ENCODE results near the gene GLIPR1L2. TPM values are rescaled to one million over a fixed set of nuclear protein-coding genes. Genes with fewer than 3 reads are reported as not detected.

The GLIPR1L2 gene
- total RNA-seq, 4 donors from 2014 or later, result 0.17 to 4.5 (median 1.0) TPM

GRCh38 chr12:75477137-75477536, 86.2 kb downstream of the GLIPR1L2 start:
- H3K27ac ChIP-seq (replicated peaks in 1 of 4), result no peak overlapping the region
- no peaks in the 10 kb centered on the region for H3K27me3 ChIP-seq
- H3K36me3 ChIP-seq, result no peaks in the 10 kb centered on the region
- peaks cover 0 to 16% (median 14%) of the 10 kb centered on the region in 4 donors for H3K4me1 ChIP-seq
- H3K4me3 ChIP-seq, result no peak overlapping the region
- no peak for DNase-seq (ENCODE audit: extremely low spot score)
- TF ChIP-seq, protein P1, sequence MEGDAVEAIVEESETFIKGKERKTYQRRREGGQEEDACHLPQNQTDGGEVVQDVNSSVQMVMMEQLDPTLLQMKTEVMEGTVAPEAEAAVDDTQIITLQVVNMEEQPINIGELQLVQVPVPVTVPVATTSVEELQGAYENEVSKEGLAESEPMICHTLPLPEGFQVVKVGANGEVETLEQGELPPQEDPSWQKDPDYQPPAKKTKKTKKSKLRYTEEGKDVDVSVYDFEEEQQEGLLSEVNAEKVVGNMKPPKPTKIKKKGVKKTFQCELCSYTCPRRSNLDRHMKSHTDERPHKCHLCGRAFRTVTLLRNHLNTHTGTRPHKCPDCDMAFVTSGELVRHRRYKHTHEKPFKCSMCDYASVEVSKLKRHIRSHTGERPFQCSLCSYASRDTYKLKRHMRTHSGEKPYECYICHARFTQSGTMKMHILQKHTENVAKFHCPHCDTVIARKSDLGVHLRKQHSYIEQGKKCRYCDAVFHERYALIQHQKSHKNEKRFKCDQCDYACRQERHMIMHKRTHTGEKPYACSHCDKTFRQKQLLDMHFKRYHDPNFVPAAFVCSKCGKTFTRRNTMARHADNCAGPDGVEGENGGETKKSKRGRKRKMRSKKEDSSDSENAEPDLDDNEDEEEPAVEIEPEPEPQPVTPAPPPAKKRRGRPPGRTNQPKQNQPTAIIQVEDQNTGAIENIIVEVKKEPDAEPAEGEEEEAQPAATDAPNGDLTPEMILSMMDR (IDR thresholded peaks at IDR 0.05), result no peak
- TF ChIP-seq POLR2AphosphoS5 (IDR thresholded peaks at IDR 0.05), result no peak
- TF ChIP-seq EP300 (IDR thresholded peaks at IDR 0.05), result no peak
- TF ChIP-seq POLR2A (IDR thresholded peaks at IDR 0.05; ENCODE audit: low read depth), result no peak
- H3K9me3 ChIP-seq, result no peaks in the 10 kb centered on the region
- 80% methylated on average over 2 of the region's 2 CpGs for WGBS
- intact Hi-C loops (cut with DNase I), result no loop called here

DNA sequence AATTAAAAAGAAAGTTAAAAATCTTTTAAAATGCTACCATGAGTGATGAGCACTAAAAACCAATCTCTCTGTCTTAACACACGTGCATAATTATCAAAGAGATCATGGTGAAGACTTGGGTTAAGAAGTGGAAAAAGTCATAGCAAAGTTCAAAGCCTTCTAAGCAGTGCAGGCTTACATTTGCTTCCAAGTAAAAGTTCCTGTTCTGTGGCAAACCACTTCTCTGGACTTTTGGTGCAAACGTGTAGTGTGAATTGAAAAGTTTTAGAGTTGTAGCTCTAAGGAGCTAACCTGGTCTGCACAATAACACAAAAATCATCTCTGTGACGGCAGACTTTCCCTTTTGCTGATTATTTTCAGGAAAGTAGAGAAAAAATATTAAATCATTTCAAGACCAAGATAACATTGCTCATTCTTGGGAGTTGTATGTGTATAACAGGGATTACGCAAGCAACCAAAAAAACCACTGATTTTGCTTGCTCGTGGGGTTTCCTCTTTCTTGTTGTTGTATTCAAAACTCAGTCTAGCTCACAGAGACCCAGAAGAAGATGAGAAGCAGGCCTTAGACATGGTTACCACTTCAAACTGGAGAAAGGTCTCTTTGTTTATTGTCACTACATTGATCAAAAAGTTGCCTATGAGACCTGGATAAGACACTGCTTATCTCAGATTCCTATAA, 87.4 kb downstream of the GLIPR1L2 start:
- Histone ChIP-seq H3K36me3 (no peaks in the 10 kb centered on the region), H3K4me3 (no peak overlapping the region), H3K4me1 (peaks cover 0 to 27% (median 22%) of the 10 kb centered on the region in 4 donors), H3K27ac (replicated peaks in 1 of 4) (no peak overlapping the region), H3K27me3 (no peaks in the 10 kb centered on the region), H3K9me3 (no peaks in the 10 kb centered on the region)
- TF ChIP-seq POLR2A (IDR thresholded peaks at IDR 0.05; ENCODE audit: low read depth), result no peak
- TF ChIP-seq POLR2AphosphoS5 (IDR thresholded peaks at IDR 0.05), result no peak
- TF ChIP-seq, protein P1 (IDR thresholded peaks at IDR 0.05), result no peak
- TF ChIP-seq EP300 (IDR thresholded peaks at IDR 0.05), result no peak
- WGBS, result 67% methylated on average over 5 of the region's 5 CpGs
- no peak for DNase-seq (ENCODE audit: extremely low spot score)
- intact Hi-C loops (cut with DNase I), result no loop called here

DNA sequence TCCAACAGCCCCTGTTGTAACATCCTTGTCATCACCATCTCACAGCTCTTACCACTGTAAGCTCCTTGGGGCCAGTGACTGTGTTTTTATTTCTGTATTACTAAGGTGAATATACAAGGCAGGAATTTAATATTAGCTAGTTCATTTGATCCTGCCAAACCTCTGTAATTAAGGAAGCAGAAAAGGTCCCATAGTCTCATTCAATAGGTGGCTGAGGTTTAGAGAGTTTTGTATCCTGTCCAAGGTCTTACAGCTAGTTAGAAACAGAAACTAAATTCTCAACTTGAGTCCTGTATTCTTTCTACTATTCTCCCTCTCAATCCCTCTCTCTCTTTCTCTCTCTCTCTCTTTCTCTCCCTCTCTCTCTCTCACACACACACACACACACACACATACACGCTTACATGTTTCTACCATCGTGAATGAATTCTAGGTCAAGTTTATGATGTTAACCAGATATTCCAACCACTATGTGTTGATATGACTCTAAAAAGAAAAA, 89.1 kb downstream of the GLIPR1L2 start:
- peaks cover 0 to 45% (median 38%) of the 10 kb centered on the region in 4 donors for H3K4me1 ChIP-seq
- no peaks in the 10 kb centered on the region for H3K9me3 ChIP-seq
- no peak for DNase-seq (ENCODE audit: extremely low spot score)
- H3K4me3 ChIP-seq, result peak overlapping the region; percentile 44 to 66 (median 59)
- H3K27ac ChIP-seq (replicated peaks in 1 of 4), result peak overlapping the region; percentile 77 to 84 (median 80)
- TF ChIP-seq POLR2AphosphoS5 (IDR thresholded peaks at IDR 0.05) (no peak), EP300 (IDR thresholded peaks at IDR 0.05) (no peak), POLR2A (IDR thresholded peaks at IDR 0.05; ENCODE audit: low read depth) (no peak)
- TF ChIP-seq, protein P1 (IDR thresholded peaks at IDR 0.05), result no peak
- no peaks in the 10 kb centered on the region for H3K27me3 ChIP-seq
- WGBS, result 15% methylated on average over 2 of the region's 2 CpGs
- H3K36me3 ChIP-seq, result no peaks in the 10 kb centered on the region
- intact Hi-C loops (cut with DNase I), result loop anchor here (5.0 kb wide), 2 partner anchors 88 to 148 kb away; partner anchors contain the start of genes CAPS2, GLIPR1L1 and GLIPR1L2

DNA sequence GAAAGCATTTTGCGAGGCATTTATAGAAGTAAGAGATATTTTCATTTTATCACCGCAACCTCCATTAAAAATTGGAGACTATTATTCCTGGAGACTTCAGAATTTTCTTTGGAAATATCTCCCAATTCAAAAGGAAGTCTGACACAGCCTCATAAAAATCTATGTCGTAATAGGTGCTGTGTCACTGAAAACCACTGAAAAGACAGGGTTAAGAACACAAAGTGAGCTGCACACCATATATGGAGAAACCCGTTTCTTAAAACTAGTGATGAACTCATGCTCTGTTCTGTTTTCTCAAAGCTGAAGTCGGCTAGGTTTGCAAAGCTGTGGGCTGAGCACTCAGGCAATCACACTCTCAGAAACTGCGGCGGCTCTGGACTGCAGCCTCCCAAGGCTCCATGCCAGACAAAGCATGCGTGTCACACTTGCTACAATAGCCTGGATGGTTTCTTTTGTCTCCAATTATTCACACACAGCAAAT, 89.6 kb downstream of the GLIPR1L2 start, which contains the start of gene GLIPR1:
GLIPR1 (plus strand) TSS at position 287 of the 481 bp plus-strand sequence; CDS start at position 413, 126 bp downstream.
- Histone ChIP-seq H3K4me3 (peak within 1 kb of the TSS; percentile 44 to 66 (median 59)), H3K27me3 (no peaks in the 10 kb centered on the region), H3K9me3 (no peaks in the 10 kb centered on the region), H3K4me1 (peaks cover 0 to 48% (median 39%) of the 10 kb centered on the region in 4 donors), H3K36me3 (no peaks in the 10 kb centered on the region), H3K27ac (replicated peaks in 1 of 4) (peak within 1 kb of the TSS; percentile 77 to 84 (median 80))
- peak; percentile 54 for TF ChIP-seq POLR2A (IDR thresholded peaks at IDR 0.05; ENCODE audit: low read depth)
- no peak for TF ChIP-seq EP300 (IDR thresholded peaks at IDR 0.05)
- peak; percentile 79 to 89 for TF ChIP-seq POLR2AphosphoS5 (IDR thresholded peaks at IDR 0.05)
- TF ChIP-seq, protein P1 (IDR thresholded peaks at IDR 0.05), result no peak
- intact Hi-C loops (cut with DNase I), result loop anchor here (5.0 kb wide), 2 partner anchors 88 to 148 kb away; partner anchors contain the start of genes CAPS2, GLIPR1L1 and GLIPR1L2
- WGBS, result 13% methylated on average over 8 of the region's 8 CpGs
- DNase-seq (ENCODE audit: extremely low spot score), result peak; percentile 93
